Mesenchymal stem cell (in vitro differentiated cells and primary cell): ENCODE results near the gene FAM24A.

Source experiments
- DNase-seq: peaks from one replicate; pipeline ENCODE4 v3.0.0-alpha.2; 2013
- H2AFZ ChIP-seq: one replicate; pipeline ENCODE4 v1.6.1; 2013; ENCODE audit warnings: low read depth, mild to moderate bottlenecking, control low read depth, inconsistent platforms, low read length, moderate library complexity
- H2AK5ac ChIP-seq: 2 replicates; pipeline ENCODE4 v1.6.1; 2013; ENCODE audit warnings: low read length, moderate library complexity, mild to moderate bottlenecking, inconsistent platforms; ENCODE audit not compliant: severe bottlenecking
- H2BK120ac ChIP-seq: one replicate; pipeline ENCODE4 v1.6.1; 2013; ENCODE audit warnings: low read depth, mild to moderate bottlenecking, inconsistent platforms, low read length, moderate library complexity
- H2BK12ac ChIP-seq, 2 experiments: one replicate each; pipeline ENCODE4 v1.6.1; 2013; ENCODE audit warnings: inconsistent platforms in 2 of 2, low read length in 2 of 2, mild to moderate bottlenecking in 2 of 2, moderate library complexity in 2 of 2, control low read depth in 1 of 2
- H2BK15ac ChIP-seq: one replicate; pipeline ENCODE4 v1.6.1; 2013; ENCODE audit warnings: mild to moderate bottlenecking, low read depth, inconsistent platforms; ENCODE audit not compliant: poor library complexity, severe bottlenecking
- H2BK5ac ChIP-seq: 2 replicates; pipeline ENCODE4 v1.6.1; 2013; ENCODE audit warnings: low read depth, mild to moderate bottlenecking, low read length, control low read depth, inconsistent platforms; ENCODE audit not compliant: poor library complexity, severe bottlenecking
- H3K14ac ChIP-seq, 2 experiments: one replicate each; pipeline ENCODE4 v1.6.1; 2013; ENCODE audit warnings: inconsistent platforms in 2 of 2, low read length in 2 of 2, control low read depth in 1 of 2, mild to moderate bottlenecking in 1 of 2, moderate library complexity in 1 of 2
- H3K18ac ChIP-seq, 2 experiments: one replicate each; pipeline ENCODE4 v1.6.1; 2013; ENCODE audit warnings: inconsistent platforms in 2 of 2, low read length in 2 of 2, control low read depth in 1 of 2, low read depth in 1 of 2, mild to moderate bottlenecking in 1 of 2
- H3K23ac ChIP-seq, 2 experiments: one replicate each; pipeline ENCODE4 v1.6.1; 2013; ENCODE audit warnings: inconsistent platforms in 2 of 2, low read length in 2 of 2, mild to moderate bottlenecking in 2 of 2, moderate library complexity in 2 of 2, control low read depth in 1 of 2
- H3K27ac ChIP-seq: 2 replicates; pipeline ENCODE4 v1.5.1; 2013; ENCODE audit warnings: mild to moderate bottlenecking, moderate library complexity, low read length, control low read depth, inconsistent platforms; ENCODE audit not compliant: poor library complexity, severe bottlenecking
- H3K27me3 ChIP-seq, 2 experiments: 2 replicates each; pipeline versions ENCODE4 v1.6.1 to v1.7.0; 2013; ENCODE audit warnings: low read length in 2 of 2, mild to moderate bottlenecking in 2 of 2, moderate library complexity in 2 of 2, control low read depth in 1 of 2, inconsistent platforms in 1 of 2; ENCODE audit not compliant: control insufficient read depth in 1 of 2, insufficient read depth in 1 of 2
- H3K36me3 ChIP-seq, 2 experiments: 2 replicates each; pipeline versions ENCODE4 v1.6.1 to v1.7.0; 2013; ENCODE audit warnings: low read length in 2 of 2, control low read depth in 1 of 2, inconsistent platforms in 1 of 2, low read depth in 1 of 2, mild to moderate bottlenecking in 1 of 2; ENCODE audit not compliant: insufficient read depth in 2 of 2, control insufficient read depth in 1 of 2
- H3K4ac ChIP-seq, 2 experiments: one replicate each; pipeline ENCODE4 v1.6.1; 2013; ENCODE audit warnings: inconsistent platforms in 2 of 2, low read length in 2 of 2, mild to moderate bottlenecking in 2 of 2, moderate library complexity in 2 of 2, control low read depth in 1 of 2, low read depth in 1 of 2
- H3K4me1 ChIP-seq: 2 replicates; pipeline ENCODE4 v1.6.1; 2013; ENCODE audit warnings: low read depth, low read length, control low read depth; ENCODE audit not compliant: control insufficient read depth, insufficient read depth
- H3K4me2 ChIP-seq: 2 replicates; pipeline ENCODE4 v1.6.1; 2013; ENCODE audit warnings: low read length, mild to moderate bottlenecking, inconsistent platforms; ENCODE audit not compliant: poor library complexity, severe bottlenecking
- H3K4me3 ChIP-seq, 2 experiments: 2 replicates each; pipeline versions ENCODE4 v1.5.1 to v1.7.0; 2013; ENCODE audit warnings: low read length in 2 of 2, mild to moderate bottlenecking in 2 of 2, control low read depth in 1 of 2, low read depth in 1 of 2; ENCODE audit not compliant: insufficient read depth in 1 of 2
- H3K79me1 ChIP-seq: replicated peaks from 2 replicates; pipeline ENCODE4 v1.6.1; 2013; ENCODE audit warnings: mild to moderate bottlenecking, control low read depth, low read length, inconsistent platforms; ENCODE audit not compliant: poor library complexity, severe bottlenecking
- H3K9ac ChIP-seq: 2 replicates; pipeline ENCODE4 v1.7.0; 2013; ENCODE audit warnings: mild to moderate bottlenecking, low read length, moderate library complexity
- H3K9me3 ChIP-seq: 2 replicates; pipeline ENCODE4 v1.7.0; 2013; ENCODE audit warnings: mild to moderate bottlenecking, low read length; ENCODE audit not compliant: control insufficient read depth
- H4K8ac ChIP-seq: one replicate; pipeline ENCODE4 v1.6.1; 2013; ENCODE audit warnings: inconsistent platforms, mild to moderate bottlenecking, low read length, moderate library complexity
- H4K91ac ChIP-seq: one replicate; pipeline ENCODE4 v1.6.1; 2013; ENCODE audit warnings: mild to moderate bottlenecking, low read length, inconsistent platforms
- WGBS: methylation state at CpG from one replicate; pipeline ENCODE4 v1.1.7; 2013; ENCODE audit warnings: mixed read lengths; 5-methylcytosine and 5-hydroxymethylcytosine counted together

The FAM24A gene

DNA sequence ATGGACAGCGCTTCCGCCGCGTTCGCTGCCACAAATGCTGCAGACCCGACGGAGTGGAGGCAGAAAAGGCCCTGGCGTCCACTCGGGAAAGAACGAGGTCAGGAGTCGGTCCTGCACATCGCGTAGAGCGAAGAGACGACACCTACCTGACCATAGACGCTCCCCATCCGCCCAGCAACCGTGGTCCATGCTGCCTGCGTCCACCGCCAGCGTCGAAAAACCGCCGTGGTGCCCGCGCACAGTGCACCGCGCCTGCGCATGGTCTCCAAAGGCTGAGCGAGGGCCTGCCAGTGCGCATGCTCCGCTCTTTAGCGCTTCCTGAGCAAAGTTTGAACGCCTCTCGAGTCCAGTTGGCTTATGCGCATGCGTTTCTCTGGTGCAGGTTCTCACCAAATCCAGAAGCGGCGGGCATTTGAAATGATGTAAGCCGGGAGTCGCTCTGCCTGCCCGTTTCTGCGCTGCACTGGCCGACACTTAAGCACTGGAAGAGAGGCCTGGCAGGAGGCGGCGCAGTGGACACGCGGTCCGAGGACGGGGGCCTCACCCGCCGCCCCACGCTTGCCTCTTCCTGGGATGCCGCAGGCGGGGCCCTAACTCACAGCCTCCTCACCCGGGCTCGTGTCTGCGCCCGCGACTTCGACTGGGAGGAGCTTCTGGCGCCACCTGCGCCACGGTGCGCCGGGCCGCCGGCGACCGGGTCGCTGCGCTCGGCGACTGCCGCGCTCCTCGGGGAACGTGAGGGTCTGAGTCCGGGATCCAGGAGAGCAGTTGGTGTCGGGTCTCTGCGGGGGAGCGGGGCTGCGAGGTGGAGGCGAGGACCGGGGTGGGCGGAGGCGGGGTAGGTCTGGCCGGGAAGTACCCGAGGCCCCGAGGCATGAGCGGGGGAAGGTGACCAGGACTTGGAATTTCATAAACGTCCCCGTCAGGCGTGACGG lies 30.8 kb upstream of the FAM24A start, which contains the start of gene FAM24B:
TSS of gene FAM24B (minus strand) at position 243 of the 935 bp plus-strand sequence. CDS start 29,066 bp downstream, outside the sequence.
- Histone ChIP-seq H3K79me1 (no peaks in the 10 kb centered on the region), H2AK5ac (no peak within 1 kb of the TSS), H3K23ac (no peak within 1 kb of the TSS), H3K27me3 (peaks cover 0 to 9% of the 10 kb centered on the region in 2 experiments), H2AFZ (no peak within 1 kb of the TSS), H3K4me1 (no peaks in the 10 kb centered on the region), H3K18ac (no peak within 1 kb of the TSS), H3K9me3 (no peaks in the 10 kb centered on the region), H3K36me3 (no peaks in the 10 kb centered on the region), H2BK12ac (no peak within 1 kb of the TSS), H2BK15ac (no peak within 1 kb of the TSS), H2BK5ac (no peak within 1 kb of the TSS), H2BK120ac (no peak within 1 kb of the TSS), H3K4me3 (peak within 1 kb of the TSS in 1 of 2 experiments; percentile 90), H3K14ac (no peak within 1 kb of the TSS), H3K4ac (no peak within 1 kb of the TSS), H3K27ac (no peak within 1 kb of the TSS), H3K4me2 (no peak within 1 kb of the TSS), H4K91ac (no peak within 1 kb of the TSS), H3K9ac (peak within 1 kb of the TSS; percentile 86), H4K8ac (no peak within 1 kb of the TSS)
- DNase-seq: no peak
- WGBS: 74% methylated on average over 91 of the region's 95 CpGs

DNA sequence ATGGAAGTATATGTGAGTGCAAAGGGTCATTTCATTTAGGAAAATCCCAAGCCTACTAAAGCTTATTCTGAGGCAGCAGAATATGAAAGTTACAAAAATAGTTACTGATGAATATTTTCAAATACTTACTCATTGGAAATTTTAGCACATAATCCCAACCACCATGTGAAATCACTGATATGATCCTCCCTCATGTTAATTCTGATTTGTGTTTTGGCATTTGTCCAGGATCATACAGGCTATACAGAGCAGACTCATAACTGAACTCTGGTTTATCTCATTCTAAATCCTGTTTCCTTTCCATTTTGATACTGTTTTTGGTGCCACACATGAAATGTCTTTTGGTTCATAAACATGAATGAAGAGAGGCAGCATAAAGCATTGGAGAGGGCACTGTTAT lies 27.6 kb upstream of the FAM24A start:
- Histone ChIP-seq H3K36me3 (no peaks in the 10 kb centered on the region), H3K18ac (no peak overlapping the region), H3K79me1 (no peaks in the 10 kb centered on the region), H3K4me2 (no peak overlapping the region), H3K14ac (no peak overlapping the region), H3K27ac (no peak overlapping the region), H3K9me3 (no peaks in the 10 kb centered on the region), H2BK15ac (no peak overlapping the region), H3K9ac (no peak overlapping the region), H2BK5ac (no peak overlapping the region), H2AFZ (no peak overlapping the region), H3K27me3 (no peaks in the 10 kb centered on the region), H2BK120ac (no peak overlapping the region), H3K4ac (no peak overlapping the region), H3K4me3 (no peak overlapping the region), H3K4me1 (no peaks in the 10 kb centered on the region), H2AK5ac (no peak overlapping the region), H4K8ac (no peak overlapping the region), H2BK12ac (no peak overlapping the region), H4K91ac (no peak overlapping the region), H3K23ac (no peak overlapping the region)
- DNase-seq: no peak

DNA sequence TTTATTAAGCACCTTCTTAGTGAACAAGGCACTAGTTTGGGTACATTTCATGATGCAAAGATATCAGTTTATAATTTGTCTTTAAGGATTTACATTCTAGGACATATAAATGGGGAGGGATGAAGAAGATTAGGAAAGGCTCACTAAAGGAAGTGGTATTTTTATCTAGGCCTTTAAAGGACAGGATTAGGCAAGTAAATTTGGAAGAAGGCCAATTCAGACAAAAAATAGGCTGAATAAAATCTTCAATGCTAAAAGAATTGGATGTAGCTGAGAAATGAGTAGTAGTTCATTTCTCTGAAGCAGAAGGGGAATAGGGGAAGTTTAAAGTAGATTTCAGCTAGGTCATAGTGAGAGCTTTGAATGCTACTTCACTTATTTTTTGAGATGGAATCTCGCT lies 26.2 kb upstream of the FAM24A start:
- no peaks in the 10 kb centered on the region for H3K27me3 ChIP-seq
- H3K18ac ChIP-seq: no peak overlapping the region
- H3K9ac ChIP-seq: no peak overlapping the region
- H3K27ac ChIP-seq: no peak overlapping the region
- H2BK120ac ChIP-seq: no peak overlapping the region
- H4K8ac ChIP-seq: no peak overlapping the region
- H3K36me3 ChIP-seq: no peaks in the 10 kb centered on the region
- H2BK5ac ChIP-seq: no peak overlapping the region
- H2BK12ac ChIP-seq: no peak overlapping the region
- H3K23ac ChIP-seq: no peak overlapping the region
- no peak overlapping the region for H2AFZ ChIP-seq
- H3K4ac ChIP-seq: no peak overlapping the region
- H4K91ac ChIP-seq: no peak overlapping the region
- H3K4me1 ChIP-seq: no peaks in the 10 kb centered on the region
- H2AK5ac ChIP-seq: no peak overlapping the region
- 57% methylated on average over 1 of the region's 1 CpG for WGBS
- H2BK15ac ChIP-seq: no peak overlapping the region
- no peak for DNase-seq
- no peak overlapping the region for H3K14ac ChIP-seq
- no peak overlapping the region for H3K4me3 ChIP-seq
- no peaks in the 10 kb centered on the region for H3K79me1 ChIP-seq
- no peak overlapping the region for H3K4me2 ChIP-seq
- no peaks in the 10 kb centered on the region for H3K9me3 ChIP-seq

DNA sequence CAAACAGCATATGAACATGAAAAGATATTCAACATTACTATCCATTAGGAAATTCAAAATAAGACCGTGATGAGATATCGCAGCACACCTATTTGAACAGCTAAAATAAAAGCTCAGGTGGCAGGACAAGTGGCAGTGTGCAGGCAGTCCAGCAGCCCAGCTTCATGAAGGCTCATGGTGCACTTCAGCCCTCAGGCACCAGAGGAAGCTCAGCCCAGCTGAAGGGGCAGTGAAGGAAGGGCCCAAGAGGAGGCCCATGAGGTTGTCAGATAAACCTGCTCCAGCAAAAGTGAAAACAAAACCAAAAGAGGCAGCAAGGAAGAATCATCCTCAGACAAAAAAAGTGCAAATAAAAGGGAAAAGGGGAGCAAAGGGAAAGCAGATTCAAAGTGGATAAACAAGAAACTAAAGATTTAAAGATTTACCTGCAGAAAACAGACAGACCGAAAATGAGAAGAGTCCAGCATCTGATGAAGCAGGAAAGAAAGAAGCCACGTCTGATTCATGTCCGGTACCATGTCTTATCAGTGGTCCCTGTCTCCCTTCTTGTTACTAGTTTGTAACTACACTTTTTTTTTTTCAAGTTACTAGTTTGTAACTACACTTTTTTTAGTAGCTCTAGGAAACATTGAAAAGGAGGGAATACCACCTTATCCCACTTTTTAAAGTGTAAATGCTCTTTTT lies 16.0 kb upstream of the FAM24A start:
- Histone ChIP-seq H3K4ac (no peak overlapping the region), H3K36me3 (no peaks in the 10 kb centered on the region), H3K27me3 (no peaks in the 10 kb centered on the region), H3K4me2 (no peak overlapping the region), H3K4me1 (peaks cover 1% of the 10 kb centered on the region), H3K4me3 (no peak overlapping the region), H3K9ac (no peak overlapping the region), H2BK12ac (no peak overlapping the region), H3K27ac (no peak overlapping the region), H2BK5ac (no peak overlapping the region), H3K14ac (no peak overlapping the region), H3K23ac (no peak overlapping the region), H4K8ac (no peak overlapping the region), H2BK120ac (no peak overlapping the region), H3K18ac (no peak overlapping the region), H2BK15ac (no peak overlapping the region), H4K91ac (no peak overlapping the region), H2AFZ (no peak overlapping the region), H2AK5ac (no peak overlapping the region), H3K9me3 (no peaks in the 10 kb centered on the region), H3K79me1 (no peaks in the 10 kb centered on the region)
- 76% methylated on average over 4 of the region's 5 CpGs for WGBS
- no peak for DNase-seq
